K562 (cell line): Measurements from ENCODE around the gene CAMK2N1.

Experiments
- NFATC3 ChIP-seq: fragments of 450-650 bp; IDR thresholded peaks from 2 replicates; pipeline ENCODE4 v1.6.1; 2017; ENCODE audit warnings: mild to moderate bottlenecking
- PCBP1 ChIP-seq: fragments of 200-400 bp; formaldehyde crosslinking; IDR thresholded peaks from 2 replicates; pipeline ENCODE4 v1.6.1; 2018; ENCODE audit warnings: mild to moderate bottlenecking, low read depth, low read length; ENCODE audit not compliant: poor library complexity, severe bottlenecking

- TF ChIP-seq PCBP1 (no peak), NFATC3 (no peak)
Measured at GRCh38 chr1:20528221-20528620, 42.2 kb upstream of the CAMK2N1 start.
